Fibroblast of pulmonary artery (primary cell): ENCODE measurements around the gene TCF7.

ENCODE experiments used
- DNase-seq: peaks from one replicate; pipeline ENCODE4 v3.0.0-alpha.2; 2010; ENCODE audit warnings: low read depth
- H3K4me3 ChIP-seq: replicated peaks from 2 replicates; pipeline ENCODE4 v1.5.1; 2011; ENCODE audit warnings: low read depth, mild to moderate bottlenecking, control low read depth, low read length, moderate library complexity
- CTCF ChIP-seq: IDR thresholded peaks from 2 replicates; pipeline ENCODE4 v1.5.1; 2011; ENCODE audit warnings: mild to moderate bottlenecking, control low read depth, low read length, inconsistent platforms; ENCODE audit errors: missing control alignments

The TCF7 gene

GRCh38 chr5:134103998-134104654 is 10.4 kb upstream of the TCF7 start:
- TF ChIP-seq CTCF: no peak
- DNase-seq: no peak
- no peak overlapping the region for H3K4me3 ChIP-seq

DNA sequence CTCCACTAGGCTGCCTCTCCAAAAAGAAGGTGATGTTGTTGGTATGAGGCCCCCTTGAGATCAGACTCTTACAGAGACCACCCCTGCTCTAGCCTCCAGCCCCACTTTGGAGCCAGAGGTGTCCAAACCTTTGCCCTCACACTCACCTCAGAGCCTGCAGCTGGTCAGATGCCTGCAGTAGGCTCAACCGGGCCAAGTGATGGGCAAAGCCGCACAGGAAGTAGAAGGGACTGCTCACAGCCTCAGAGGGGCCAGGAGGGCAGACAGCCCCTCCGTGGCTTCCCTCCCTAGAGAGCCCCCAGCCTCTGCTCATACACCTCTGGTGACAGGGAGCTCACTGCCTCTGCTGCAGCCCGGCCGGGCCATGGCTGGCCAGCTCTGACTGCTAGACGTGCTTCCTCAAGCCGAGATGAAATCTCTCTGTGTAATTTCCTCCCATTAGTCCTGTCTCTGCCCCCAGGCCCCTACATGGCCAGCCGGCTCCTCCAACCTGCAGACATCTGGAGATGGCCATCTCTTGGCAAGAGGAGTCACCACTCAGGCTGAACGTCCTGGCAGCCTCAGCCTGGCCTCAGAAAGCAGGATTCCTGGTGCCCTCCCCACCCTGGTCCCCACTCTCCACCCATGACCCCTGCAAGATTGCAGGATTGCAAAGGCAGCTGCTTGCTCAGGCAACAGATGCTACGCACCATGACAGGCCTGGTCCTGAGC is 7.3 kb upstream of the TCF7 start:
- DNase-seq: no peak
- no peak overlapping the region for H3K4me3 ChIP-seq
- TF ChIP-seq CTCF: no peak

DNA sequence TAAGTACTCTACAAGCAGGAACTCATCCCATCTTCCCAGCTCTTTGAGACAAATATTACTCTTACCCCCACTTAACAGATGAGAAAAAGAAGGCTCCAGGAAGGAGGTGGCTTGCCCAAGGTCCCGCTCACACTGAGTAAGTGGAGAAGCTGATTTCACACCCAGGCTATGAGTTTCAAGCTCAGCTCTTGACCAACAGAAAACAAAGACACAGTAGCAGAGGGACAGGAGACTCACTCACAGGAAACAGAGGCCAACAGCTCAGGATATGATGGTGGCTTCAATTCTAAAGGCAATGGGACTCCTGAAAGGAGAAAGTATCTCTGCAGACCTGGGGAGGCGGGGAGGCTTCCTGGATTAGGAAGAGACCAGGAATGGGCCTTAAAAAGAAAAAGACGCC is 6.7 kb upstream of the TCF7 start:
- no peak for TF ChIP-seq CTCF
- no peak overlapping the region for H3K4me3 ChIP-seq
- no peak for DNase-seq

GRCh38 chr5:134110382-134110781 is 4.1 kb upstream of the TCF7 start:
- no peak for TF ChIP-seq CTCF
- no peak for DNase-seq
- no peak overlapping the region for H3K4me3 ChIP-seq

GRCh38 chr5:134111741-134112647 is 2.5 kb upstream of the TCF7 start:
- no peak for DNase-seq
- no peak overlapping the region for H3K4me3 ChIP-seq
- TF ChIP-seq CTCF: no peak

DNA sequence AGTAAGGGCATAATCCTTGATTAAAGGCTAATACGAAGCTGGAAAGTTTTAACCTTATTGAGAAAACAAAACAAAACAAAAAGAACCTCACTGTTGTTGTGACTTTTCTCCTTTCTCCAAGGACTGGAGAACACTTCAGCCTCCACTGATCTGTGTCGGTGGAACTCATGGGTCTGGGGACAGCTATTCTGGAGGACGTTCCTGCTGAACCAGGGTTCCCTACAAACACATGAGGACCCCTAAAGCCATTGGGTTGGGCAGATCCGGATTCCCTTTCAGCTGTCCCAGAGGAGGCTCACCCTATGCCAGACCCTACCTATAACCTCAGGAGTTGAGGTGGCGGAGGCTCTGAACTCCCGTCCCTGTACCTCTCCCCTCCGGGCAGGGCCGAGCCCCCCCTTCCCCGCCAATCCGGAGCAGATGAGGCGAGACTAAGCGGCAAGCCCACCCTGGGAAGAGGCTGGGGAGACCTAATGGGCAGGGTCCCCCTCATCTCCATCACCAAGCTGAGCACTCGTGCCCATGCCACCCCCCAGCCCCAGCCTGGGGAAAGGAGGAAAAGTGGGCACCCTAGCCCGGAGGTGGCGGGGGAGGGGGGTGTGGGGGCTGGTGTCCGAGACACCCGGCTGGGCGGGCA is 1.6 kb upstream of the TCF7 start:
- no peak for DNase-seq
- TF ChIP-seq CTCF: no peak
- no peak overlapping the region for H3K4me3 ChIP-seq
